ENCODE measurements around the gene CDK5RAP2.

CDK5RAP2 gene

GRCh38 chr9:120528829-120529228 is 51.1 kb downstream of the CDK5RAP2 start:
- no peak overlapping the region for H3K4me3 ChIP-seq (ENCODE audit: low read depth, low read length)
- TF ChIP-seq POLR2A (IDR thresholded peaks at IDR 0.05; ENCODE audit: extremely low read depth, insufficient read length) (no peak), MYC (IDR thresholded peaks at IDR 0.05; ENCODE audit: low read depth, low read length) (no peak)
- TF ChIP-seq, protein P1, sequence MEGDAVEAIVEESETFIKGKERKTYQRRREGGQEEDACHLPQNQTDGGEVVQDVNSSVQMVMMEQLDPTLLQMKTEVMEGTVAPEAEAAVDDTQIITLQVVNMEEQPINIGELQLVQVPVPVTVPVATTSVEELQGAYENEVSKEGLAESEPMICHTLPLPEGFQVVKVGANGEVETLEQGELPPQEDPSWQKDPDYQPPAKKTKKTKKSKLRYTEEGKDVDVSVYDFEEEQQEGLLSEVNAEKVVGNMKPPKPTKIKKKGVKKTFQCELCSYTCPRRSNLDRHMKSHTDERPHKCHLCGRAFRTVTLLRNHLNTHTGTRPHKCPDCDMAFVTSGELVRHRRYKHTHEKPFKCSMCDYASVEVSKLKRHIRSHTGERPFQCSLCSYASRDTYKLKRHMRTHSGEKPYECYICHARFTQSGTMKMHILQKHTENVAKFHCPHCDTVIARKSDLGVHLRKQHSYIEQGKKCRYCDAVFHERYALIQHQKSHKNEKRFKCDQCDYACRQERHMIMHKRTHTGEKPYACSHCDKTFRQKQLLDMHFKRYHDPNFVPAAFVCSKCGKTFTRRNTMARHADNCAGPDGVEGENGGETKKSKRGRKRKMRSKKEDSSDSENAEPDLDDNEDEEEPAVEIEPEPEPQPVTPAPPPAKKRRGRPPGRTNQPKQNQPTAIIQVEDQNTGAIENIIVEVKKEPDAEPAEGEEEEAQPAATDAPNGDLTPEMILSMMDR (IDR thresholded peaks at IDR 0.05; ENCODE audit: low read depth, low read length), result no peak
- TF ChIP-seq, protein P2, sequence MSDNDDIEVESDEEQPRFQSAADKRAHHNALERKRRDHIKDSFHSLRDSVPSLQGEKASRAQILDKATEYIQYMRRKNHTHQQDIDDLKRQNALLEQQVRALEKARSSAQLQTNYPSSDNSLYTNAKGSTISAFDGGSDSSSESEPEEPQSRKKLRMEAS (IDR thresholded peaks at IDR 0.05; ENCODE audit: low read depth, low read length), result no peak
- DNase-seq (ENCODE audit: low read depth), result no peak

GRCh38 chr9:120528327-120528726 is 51.6 kb downstream of the CDK5RAP2 start:
- H3K4me3 ChIP-seq (ENCODE audit: low read depth, low read length), result no peak overlapping the region
- TF ChIP-seq, protein P2 (IDR thresholded peaks at IDR 0.05; ENCODE audit: low read depth, low read length), result no peak
- TF ChIP-seq POLR2A (IDR thresholded peaks at IDR 0.05; ENCODE audit: extremely low read depth, insufficient read length), result no peak
- TF ChIP-seq, protein P1 (IDR thresholded peaks at IDR 0.05; ENCODE audit: low read depth, low read length), result no peak
- TF ChIP-seq MYC (IDR thresholded peaks at IDR 0.05; ENCODE audit: low read depth, low read length), result no peak
- DNase-seq (ENCODE audit: low read depth), result no peak

DNA sequence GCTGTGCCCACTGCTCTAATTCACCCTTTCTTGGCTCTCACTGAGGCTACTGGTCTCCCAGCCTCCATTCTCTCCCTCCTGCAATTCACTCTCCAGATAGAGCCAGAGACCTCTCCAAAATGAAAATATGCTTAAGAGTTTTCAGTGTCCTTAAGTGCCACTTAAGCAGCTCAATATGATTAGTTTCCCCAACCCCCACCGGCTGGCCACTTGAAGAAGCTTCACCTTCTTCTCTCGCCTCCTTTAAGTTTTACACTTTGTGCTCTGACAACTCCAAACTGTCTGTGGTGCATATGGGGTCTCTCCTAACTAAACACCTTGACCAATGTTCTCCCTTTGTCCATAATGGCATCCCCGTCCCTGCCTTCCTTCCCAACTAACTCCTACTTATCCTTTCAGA is 53.4 kb downstream of the CDK5RAP2 start:
- no peak overlapping the region for H3K4me3 ChIP-seq (ENCODE audit: low read depth, low read length)
- DNase-seq (ENCODE audit: low read depth), result no peak
- TF ChIP-seq MYC (IDR thresholded peaks at IDR 0.05; ENCODE audit: low read depth, low read length) (no peak), POLR2A (IDR thresholded peaks at IDR 0.05; ENCODE audit: extremely low read depth, insufficient read length) (no peak)
- TF ChIP-seq, protein P1 (IDR thresholded peaks at IDR 0.05; ENCODE audit: low read depth, low read length), result no peak
- TF ChIP-seq, protein P2 (IDR thresholded peaks at IDR 0.05; ENCODE audit: low read depth, low read length), result no peak

- TF ChIP-seq MYC (IDR thresholded peaks at IDR 0.05; ENCODE audit: low read depth, low read length) (no peak), POLR2A (IDR thresholded peaks at IDR 0.05; ENCODE audit: extremely low read depth, insufficient read length) (no peak)
- TF ChIP-seq, protein P1 (IDR thresholded peaks at IDR 0.05; ENCODE audit: low read depth, low read length), result no peak
- TF ChIP-seq, protein P2 (IDR thresholded peaks at IDR 0.05; ENCODE audit: low read depth, low read length), result no peak
- H3K4me3 ChIP-seq (ENCODE audit: low read depth, low read length), result no peak overlapping the region
- DNase-seq (ENCODE audit: low read depth), result no peak
Measured at GRCh38 chr9:120524863-120525262, 55.1 kb downstream of the CDK5RAP2 start.

DNA sequence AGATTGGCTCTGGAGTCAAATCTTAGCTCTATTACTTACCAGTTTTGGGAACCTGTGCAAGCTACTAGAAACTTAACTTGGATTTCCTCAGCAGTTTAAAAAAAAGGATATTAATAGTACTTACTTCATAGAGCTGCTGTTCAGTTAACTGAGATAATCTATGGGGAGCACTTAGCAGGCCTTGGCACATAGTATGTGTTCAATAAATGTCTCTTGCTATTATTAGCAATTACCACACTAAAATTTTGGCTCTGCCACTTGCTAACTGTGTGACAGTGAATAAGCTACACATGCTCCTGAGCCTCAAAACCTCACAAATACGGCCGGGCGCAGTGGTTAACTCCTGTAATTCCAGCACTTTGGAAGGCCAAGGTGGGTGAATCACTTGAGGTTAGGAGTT is 55.9 kb downstream of the CDK5RAP2 start:
- no peak overlapping the region for H3K4me3 ChIP-seq (ENCODE audit: low read depth, low read length)
- no peak for DNase-seq (ENCODE audit: low read depth)
- TF ChIP-seq MYC (IDR thresholded peaks at IDR 0.05; ENCODE audit: low read depth, low read length), result no peak
- no peak for TF ChIP-seq POLR2A (IDR thresholded peaks at IDR 0.05; ENCODE audit: extremely low read depth, insufficient read length)
- TF ChIP-seq, protein P1 (IDR thresholded peaks at IDR 0.05; ENCODE audit: low read depth, low read length), result no peak
- TF ChIP-seq, protein P2 (IDR thresholded peaks at IDR 0.05; ENCODE audit: low read depth, low read length), result no peak

All from NB4 (cell line).